Smooth muscle cell (in vitro differentiated cells): ENCODE results near the gene RIMS3. TPM values are rescaled to one million over a fixed set of nuclear protein-coding genes. Genes with fewer than 3 reads are reported as not detected.

Experiments
- DNase-seq: peaks from one replicate; lab custom pipeline; 2025; ENCODE audit not compliant: unreplicated experiment; lab: John Stamatoyannopoulos, UW
- H2AFZ ChIP-seq: fragments of 200-600 bp; sonication (generic); 2 replicates; pipeline ENCODE4 v1.6.0; 2016; ENCODE audit warnings: antibody characterized with exemption, low read depth, mild to moderate bottlenecking
- H3F3A ChIP-seq: fragments of 200-600 bp; sonication (generic); 2 replicates; pipeline ENCODE4 v1.6.0; 2017; ENCODE audit warnings: antibody characterized with exemption, low read depth
- H3K27ac ChIP-seq: fragments of 200-600 bp; sonication (generic); 2 replicates; pipeline ENCODE4 v1.5.1; 2016; ENCODE audit warnings: low read depth, mild to moderate bottlenecking
- H3K27me3 ChIP-seq: fragments of 200-600 bp; sonication (generic); 2 replicates; pipeline ENCODE4 v1.6.1; 2016; ENCODE audit warnings: low read depth, mild to moderate bottlenecking
- H3K36me3 ChIP-seq: fragments of 200-600 bp; sonication (generic); 2 replicates; pipeline ENCODE4 v1.5.1; 2016; ENCODE audit warnings: low read depth
- H3K4me1 ChIP-seq: fragments of 200-600 bp; sonication (generic); 2 replicates; pipeline ENCODE4 v1.5.1; 2016; ENCODE audit warnings: low read depth
- H3K4me2 ChIP-seq: fragments of 200-600 bp; sonication (generic); 2 replicates; pipeline ENCODE4 v1.6.0; 2016; ENCODE audit warnings: mild to moderate bottlenecking
- H3K4me3 ChIP-seq: fragments of 200-600 bp; sonication (generic); 2 replicates; pipeline ENCODE4 v1.5.1; 2016; ENCODE audit warnings: mild to moderate bottlenecking
- H3K79me2 ChIP-seq: fragments of 200-600 bp; sonication (generic); 2 replicates; pipeline ENCODE4 v1.6.0; 2016; ENCODE audit warnings: low read depth, mild to moderate bottlenecking
- H3K9ac ChIP-seq: fragments of 200-600 bp; sonication (generic); 2 replicates; pipeline ENCODE4 v1.6.0; 2016; ENCODE audit warnings: low read depth
- H3K9me3 ChIP-seq: fragments of 200-600 bp; sonication (generic); replicated peaks from 2 replicates; pipeline ENCODE4 v1.5.1; 2016; ENCODE audit warnings: low read depth
- H4K20me1 ChIP-seq: fragments of 200-600 bp; sonication (generic); 2 replicates; pipeline ENCODE4 v1.6.0; 2016; ENCODE audit warnings: low read depth
- CTCF ChIP-seq: fragments of 200-600 bp; sonication (generic); IDR thresholded peaks from 2 replicates; pipeline ENCODE4 v1.5.1; 2017; ENCODE audit warnings: borderline replicate concordance, mild to moderate bottlenecking, antibody characterized with exemption; ENCODE audit not compliant: insufficient read depth, poor library complexity, severe bottlenecking
- WGBS: methylation state at CpG from one replicate; pipeline ENCODE4 v1.1.7; 2016; ENCODE audit warnings: low lambda C conversion rate; 5-methylcytosine and 5-hydroxymethylcytosine counted together
- polyA plus RNA-seq: library from polyadenylated mRNA; unstranded; fragments of >200 nt; fragmentation: Nextera tagmentation; extraction: Ambion mirVana; gene quantifications from 2 replicates; pipeline ENCODE4 v1.2.1, GENCODE V29; 2016
- total RNA-seq: library from RNA; depleted of rRNA; stranded (reverse); fragments of >200 nt; gene quantifications from 2 replicates; pipeline ENCODE4 v1.2.3, GENCODE V29; 2014

The RIMS3 gene
- total and polyA plus RNA-seq, 2 experiments from 2014 or later, result 0.33 to 2.6 TPM

- Histone ChIP-seq H4K20me1 (peaks cover 10% of the 10 kb centered on the region), H3K27ac (peak overlapping the region; percentile 85), H3K36me3 (no peaks in the 10 kb centered on the region), H3K4me1 (peaks cover 31% of the 10 kb centered on the region), H3K9me3 (no peaks in the 10 kb centered on the region), H3K79me2 (peaks cover 78% of the 10 kb centered on the region), H3K4me2 (peak overlapping the region; percentile 84), H2AFZ (peak overlapping the region; percentile 46), H3K4me3 (peak overlapping the region; percentile 60), H3K9ac (peak overlapping the region; percentile 15), H3F3A (no peaks in the 10 kb centered on the region), H3K27me3 (no peaks in the 10 kb centered on the region)
- DNase-seq, result peak; percentile 22
- 2% methylated on average over 10 of the region's 10 CpGs for WGBS
- TF ChIP-seq CTCF, result no peak
Observed at GRCh38 chr1:40709100-40709801, 43.8 kb upstream of the RIMS3 start.

- Histone ChIP-seq H3F3A (no peaks in the 10 kb centered on the region), H4K20me1 (peaks cover 13% of the 10 kb centered on the region), H3K36me3 (no peaks in the 10 kb centered on the region), H3K79me2 (peaks cover 77% of the 10 kb centered on the region), H3K4me1 (peaks cover 33% of the 10 kb centered on the region), H2AFZ (peak overlapping the region; percentile 46), H3K4me3 (peak overlapping the region; percentile 60), H3K27me3 (no peaks in the 10 kb centered on the region), H3K4me2 (peak overlapping the region; percentile 84), H3K27ac (peak overlapping the region; percentile 85), H3K9me3 (no peaks in the 10 kb centered on the region), H3K9ac (peak overlapping the region; percentile 15)
- 11% methylated on average over 3 of the region's 3 CpGs for WGBS
- DNase-seq, result no peak
- TF ChIP-seq CTCF, result no peak
Observed at GRCh38 chr1:40708750-40709099, 43.2 kb upstream of the RIMS3 start.

GRCh38 chr1:40706626-40707025 is 41.1 kb upstream of the RIMS3 start:
- DNase-seq, result no peak
- H3K79me2 ChIP-seq, result peaks cover 82% of the 10 kb centered on the region

More at GRCh38 chr1:40706626-40707025, 41.1 kb upstream of the RIMS3 start:
- Histone ChIP-seq H3K4me1 (peaks cover 30% of the 10 kb centered on the region), H3K4me2 (no peak overlapping the region), H3K4me3 (no peak overlapping the region), H3K27ac (no peak overlapping the region), H3K36me3 (no peaks in the 10 kb centered on the region), H4K20me1 (peaks cover 33% of the 10 kb centered on the region), H3K9me3 (no peaks in the 10 kb centered on the region), H3K9ac (no peak overlapping the region), H2AFZ (no peak overlapping the region), H3K27me3 (no peaks in the 10 kb centered on the region), H3F3A (no peaks in the 10 kb centered on the region)
- TF ChIP-seq CTCF, result no peak
- 81% methylated on average over 4 of the region's 4 CpGs for WGBS
